Lung (tissue), 12 donors: ENCODE data around the gene DVL3. TPM values are rescaled to one million over a fixed set of nuclear protein-coding genes. Genes with fewer than 3 reads are reported as not detected.
A peak's percentile ranks its signal among the peaks of the same experiment; 100 is the strongest.

Experiments used
- ATAC-seq: fragments of 200-7000 bp; cut with Tn5 transposase; one replicate; pipeline ENCODE4 v1.9.1; 2020; ENCODE audit warnings: moderate number of reproducible peaks; ENCODE audit not compliant: insufficient read depth, low FRiP score
- DNase-seq, 3 donors: peaks; one replicate each; pipeline ENCODE4 v3.0.0-alpha.2; 2013 to 2017
- H3K27ac ChIP-seq, 2 donors: one replicate each; pipeline ENCODE4 v1.5.1; 2013; ENCODE audit warnings: mild to moderate bottlenecking in 2 of 2, moderate library complexity in 2 of 2, control low read depth in 1 of 2, inconsistent platforms in 1 of 2, low read depth in 1 of 2, low read length in 1 of 2
- H3K27me3 ChIP-seq, 3 donors: one replicate each; pipeline ENCODE4 v1.5.1; 2013; ENCODE audit warnings: low read length in 2 of 3; ENCODE audit not compliant: control insufficient read depth in 3 of 3, insufficient read depth in 3 of 3
- H3K36me3 ChIP-seq, 4 donors: one replicate each; pipeline ENCODE4 v1.5.1; 2013; ENCODE audit warnings: low read length in 4 of 4, mild to moderate bottlenecking in 1 of 4, moderate library complexity in 1 of 4; ENCODE audit not compliant: control insufficient read depth in 4 of 4, insufficient read depth in 4 of 4
- H3K4me1 ChIP-seq, 5 donors: one replicate each; pipeline ENCODE4 v1.5.1; 2013; ENCODE audit warnings: low read length in 5 of 5, mild to moderate bottlenecking in 2 of 5, moderate library complexity in 1 of 5; ENCODE audit not compliant: control insufficient read depth in 5 of 5, insufficient read depth in 5 of 5
- H3K4me3 ChIP-seq: one replicate; pipeline ENCODE4 v1.5.1; 2013; ENCODE audit warnings: mild to moderate bottlenecking, control low read depth, moderate library complexity
- H3K9ac ChIP-seq, 2 donors: one replicate each; pipeline ENCODE4 v1.5.1; 2013; ENCODE audit warnings: low read length in 2 of 2, control low read depth in 1 of 2; ENCODE audit not compliant: insufficient read depth in 1 of 2
- H3K9me3 ChIP-seq, 4 donors: one replicate each; pipeline ENCODE4 v1.5.1; 2013; ENCODE audit warnings: low read length in 3 of 4, mild to moderate bottlenecking in 1 of 4, moderate library complexity in 1 of 4; ENCODE audit not compliant: control insufficient read depth in 4 of 4, insufficient read depth in 3 of 4
- WGBS, 2 donors: extraction: QIAGEN DNeasy Blood & Tissue Kit; methylation state at CpG; one replicate each; pipeline ENCODE4 v1.1.7; 2013; 5-methylcytosine and 5-hydroxymethylcytosine counted together
- polyA plus RNA-seq, 2 donors: library from polyadenylated mRNA; stranded (reverse); fragments of 200-250 nt; gene quantifications; one replicate each; pipeline ENCODE4 v1.2.1, GENCODE V29; 2013
- total RNA-seq, 2 donors: library from RNA; depleted of rRNA in 1 of 2; stranded (reverse); fragments of >200 nt in 1 of 2; gene quantifications; one replicate each; pipeline ENCODE4 v1.2.1, GENCODE V29; 2014 to 2021
- TF ChIP-seq, protein P1 (sequence below): IDR thresholded peaks from 2 replicates; pipeline ENCODE4 v1.5.1; 2012; ENCODE audit warnings: mild to moderate bottlenecking; ENCODE audit errors: control extremely low read depth, extremely low read depth
- donor health status: control.
- donor health status: control.
- donor health status: Bipolar disorder and iron deficiency.
- donor health status: healthy.
- donor health status: DM: yes; HTN: yes; CAD: no.

Gene DVL3
- total and polyA plus RNA-seq, 4 donors = 37.8 to 73.5 (median 45.8) TPM

GRCh38 chr3:184155644-184156521 lies 706 bp downstream of the DVL3 start:
- H3K9me3 ChIP-seq = no peaks in the 10 kb centered on the region
- peak overlapping the region; percentile 88 to 91 for H3K27ac ChIP-seq
- peak in 1 of 3 donors; percentile 38 for DNase-seq
- no peak for ATAC-seq
- TF ChIP-seq, protein P1, sequence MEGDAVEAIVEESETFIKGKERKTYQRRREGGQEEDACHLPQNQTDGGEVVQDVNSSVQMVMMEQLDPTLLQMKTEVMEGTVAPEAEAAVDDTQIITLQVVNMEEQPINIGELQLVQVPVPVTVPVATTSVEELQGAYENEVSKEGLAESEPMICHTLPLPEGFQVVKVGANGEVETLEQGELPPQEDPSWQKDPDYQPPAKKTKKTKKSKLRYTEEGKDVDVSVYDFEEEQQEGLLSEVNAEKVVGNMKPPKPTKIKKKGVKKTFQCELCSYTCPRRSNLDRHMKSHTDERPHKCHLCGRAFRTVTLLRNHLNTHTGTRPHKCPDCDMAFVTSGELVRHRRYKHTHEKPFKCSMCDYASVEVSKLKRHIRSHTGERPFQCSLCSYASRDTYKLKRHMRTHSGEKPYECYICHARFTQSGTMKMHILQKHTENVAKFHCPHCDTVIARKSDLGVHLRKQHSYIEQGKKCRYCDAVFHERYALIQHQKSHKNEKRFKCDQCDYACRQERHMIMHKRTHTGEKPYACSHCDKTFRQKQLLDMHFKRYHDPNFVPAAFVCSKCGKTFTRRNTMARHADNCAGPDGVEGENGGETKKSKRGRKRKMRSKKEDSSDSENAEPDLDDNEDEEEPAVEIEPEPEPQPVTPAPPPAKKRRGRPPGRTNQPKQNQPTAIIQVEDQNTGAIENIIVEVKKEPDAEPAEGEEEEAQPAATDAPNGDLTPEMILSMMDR = no peak
- H3K4me3 ChIP-seq = peak overlapping the region; percentile 70
- H3K9ac ChIP-seq = peak overlapping the region; percentile 72 to 82
- H3K27me3 ChIP-seq = no peaks in the 10 kb centered on the region
- WGBS, 2 donors = 0 to 1% methylated on average over 40 to 47 of the region's 47 CpGs
- H3K4me1 ChIP-seq = peaks cover 7 to 24% (median 22%) of the 10 kb centered on the region in 5 donors
- no peaks in the 10 kb centered on the region for H3K36me3 ChIP-seq

GRCh38 chr3:184156522-184156955 lies 1.4 kb downstream of the DVL3 start:
- Histone ChIP-seq H3K27ac (peak overlapping the region; percentile 76 to 88), H3K27me3 (no peaks in the 10 kb centered on the region), H3K9me3 (no peaks in the 10 kb centered on the region), H3K9ac (peak overlapping the region; percentile 82 to 94), H3K4me3 (peak overlapping the region; percentile 70), H3K4me1 (peaks cover 9 to 27% (median 24%) of the 10 kb centered on the region in 5 donors), H3K36me3 (no peaks in the 10 kb centered on the region)
- TF ChIP-seq, protein P1 = no peak
- ATAC-seq (no peak), DNase-seq (peak; percentile 82 to 89 (median 84))
- 5 to 6% methylated on average over 6 of the region's 6 CpGs for WGBS, 2 donors

- peaks cover 0 to 2% (median 0%) of the 10 kb centered on the region in 4 donors for H3K36me3 ChIP-seq
- H3K4me3 ChIP-seq = peak overlapping the region; percentile 70
- DNase-seq = no peak
- no peaks in the 10 kb centered on the region for H3K27me3 ChIP-seq
- ATAC-seq = no peak
- TF ChIP-seq, protein P1 = no peak
- no peaks in the 10 kb centered on the region for H3K9me3 ChIP-seq
- peaks cover 9 to 30% (median 24%) of the 10 kb centered on the region in 5 donors for H3K4me1 ChIP-seq
- peak overlapping the region; percentile 82 to 94 for H3K9ac ChIP-seq
- peak overlapping the region; percentile 76 to 88 for H3K27ac ChIP-seq
Measured at GRCh38 chr3:184157206-184157605, 2.0 kb downstream of the DVL3 start.
